Heart right ventricle (tissue), 16 donors: ENCODE results near the gene CETN1. TPM values are rescaled to one million over a fixed set of nuclear protein-coding genes. Genes with fewer than 3 reads are reported as not detected.

ENCODE experiments used
- ATAC-seq, 8 donors: fragments of 200-7000 bp; cut with Tn5 transposase; one replicate each; pipeline ENCODE4 v1.9.1; 2020; ENCODE audit warnings: mild to moderate bottlenecking in 8 of 8, moderate library complexity in 8 of 8, moderate number of reproducible peaks in 1 of 8
- DNase-seq, 2 donors: peaks; one replicate each; pipeline ENCODE4 v3.0.0-alpha.2; 2020
- H3K27ac ChIP-seq, 10 donors: fragments of 200-600 bp; sonication (generic) in 2 of 10; one replicate each; pipeline versions ENCODE4 v1.5.0 to v1.8.0; 2020 to 2022; ENCODE audit warnings: mild to moderate bottlenecking in 3 of 10
- H3K27me3 ChIP-seq, 7 donors: fragments of 200-600 bp; one replicate each; pipeline ENCODE4 v1.8.0; 2021 to 2022; ENCODE audit warnings: mild to moderate bottlenecking in 2 of 7
- H3K36me3 ChIP-seq, 9 donors: fragments of 200-600 bp; sonication (generic) in 1 of 9; one replicate each; pipeline versions ENCODE4 v1.5.0 to v1.8.0; 2020 to 2022; ENCODE audit warnings: mild to moderate bottlenecking in 2 of 9
- H3K4me1 ChIP-seq, 9 donors: fragments of 200-600 bp; sonication (generic) in 1 of 9; one replicate each; pipeline versions ENCODE4 v1.5.0 to v1.8.0; 2020 to 2022; ENCODE audit warnings: mild to moderate bottlenecking in 4 of 9
- H3K4me3 ChIP-seq, 10 donors: fragments of 200-600 bp; sonication (generic) in 2 of 10; one replicate each; pipeline versions ENCODE4 v1.5.0 to v1.8.0; 2020 to 2022; ENCODE audit warnings: mild to moderate bottlenecking in 7 of 10, moderate library complexity in 2 of 10
- H3K9me3 ChIP-seq, 11 donors: fragments of 200-600 bp in 10 of 11; sonication (generic) in 2 of 11; one replicate each; pipeline versions ENCODE4 v1.5.0 to v1.8.0; 2013 to 2022; ENCODE audit warnings: mild to moderate bottlenecking in 2 of 11, control low read depth in 1 of 11, moderate library complexity in 1 of 11
- CTCF ChIP-seq, 9 donors: fragments of 200-600 bp; sonication (generic) in 2 of 9; IDR thresholded peaks; one replicate each; pipeline versions ENCODE4 v1.5.0 to v1.8.0; 2021 to 2022; ENCODE audit warnings: antibody characterized with exemption in 9 of 9, mild to moderate bottlenecking in 5 of 9, moderate library complexity in 1 of 9
- WGBS, 2 donors: extraction: QIAGEN DNeasy Blood & Tissue Kit; methylation state at CpG; one replicate each; pipeline ENCODE4 v1.1.7; 2013; ENCODE audit warnings: inconsistent platforms in 1 of 2; 5-methylcytosine and 5-hydroxymethylcytosine counted together
- intact Hi-C, 10 donors: fragments of 100-400 bp; cut with DNase I; formaldehyde crosslinking; loops; one replicate each; pipeline versions ENCODE4 v1.11.1 to v1.14.2; 2022
- long read RNA-seq, 3 donors: library from polyadenylated mRNA; unstranded; transcript quantifications; one replicate each; pipeline ENCODE4 v2.0.0, GENCODE V29; 2020 to 2021
- polyA plus RNA-seq, 2 donors: library from polyadenylated mRNA; stranded (reverse); fragments of 200-250 nt; gene quantifications; one replicate each; pipeline ENCODE4 v1.2.3, GENCODE V29; 2013
- total RNA-seq, 10 donors: library from RNA; stranded (reverse); fragmentation: NEBNext Ultra II Directional in 3 of 10; extraction: Animal tissue kit (Norgen Biotek cat#: 25700) in 3 of 10; gene quantifications; one replicate each; pipeline versions ENCODE4 v1.2.1 to v1.2.4, GENCODE V29; 2021 to 2023
- donor health status: Arrhythmogenic right ventricular cardiomyopathy.
- donor health status: ischemic (EF 13 %, LVEDD 7.1; RV severe dilation, severe dysfunction).
- donor health status: healthy with polysubstance abuse.
- donor health status: DM: no; HTN: yes; CAD: no.
- donor health status: DM: no; HTN: no; CAD: no.
- donor health status: ischemic (EF 25% LVEDD 6.9; RV normal size, moderate dysfunction).
- donor health status: ischemic (EF 25% LVEDD 5.7; RV mildly dilated, moderate dysfunction).
- donor health status: healthy.
- donor health status: DM: yes; HTN: yes; CAD: no.
- donor health status: Ischemic cardiomyopathy.
- donor health status: ischemic (EF 35%, LVEDD 5.7; RV mildly dilated, moderate dysfunction).
- donor health status: nonischemic (EF 11% LVEDD 7.7; RV severe dilation, severe dysfunction).
- donor health status: DM: yes; HTN: yes; CAD: no.
- donor health status: PGD.
- donor health status: ischemic (EF 29% LVEDD 5.4; RV normal size, mild dysfunction).
- donor health status: nonischemic (EF 23%, LVEDD 6.1; RV moderate dilation, normal function).

Gene CETN1
- total RNA-seq (not detected), polyA plus RNA-seq (not detected)
- long read RNA-seq, donor 1: 0 reads
- long read RNA-seq, donor 2: 0 reads
- long read RNA-seq, donor 3: 0 reads

GRCh38 chr18:580154-580553, at the start of gene CETN1:
TSS of gene CETN1 (plus strand) at chr18:580380. CDS start at chr18:580409, 29 bp downstream.
- ATAC-seq (no peak), DNase-seq (no peak)
- Histone ChIP-seq H3K36me3 (no peaks in the 10 kb centered on the region), H3K4me3 (no peak within 1 kb of the TSS), H3K4me1 (no peaks in the 10 kb centered on the region), H3K9me3 (peaks cover 0 to 16% (median 0%) of the 10 kb centered on the region in 11 donors), H3K27me3 (peaks cover 0 to 12% (median 0%) of the 10 kb centered on the region in 7 donors), H3K27ac (no peak within 1 kb of the TSS)
- intact Hi-C loops: no loop called here
- TF ChIP-seq CTCF (IDR thresholded peaks at IDR 0.05): no peak
- 95 to 96% methylated on average over 38 of the region's 38 CpGs for WGBS, 2 donors

DNA sequence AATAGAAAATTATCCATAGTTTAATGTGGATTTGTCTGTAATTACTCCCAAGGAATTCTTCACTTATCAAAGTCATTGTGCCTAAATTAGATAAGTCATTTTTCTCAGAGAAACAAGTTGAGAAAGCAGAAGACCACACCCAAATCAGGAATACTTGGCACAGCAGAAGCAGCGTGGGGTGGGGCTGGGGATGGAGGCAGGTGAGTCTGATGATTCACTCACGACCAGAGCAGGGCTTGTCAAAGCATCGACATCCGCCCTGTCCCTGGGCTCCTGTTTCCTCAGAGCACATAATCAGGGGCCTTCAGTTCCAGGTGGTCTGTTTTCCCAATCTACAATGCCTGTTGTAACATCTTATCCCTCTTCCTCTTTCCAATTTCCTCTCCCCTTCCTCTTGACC, 48.2 kb upstream of the CETN1 start:
- intact Hi-C loops: no loop called here
- Histone ChIP-seq H3K9me3 (no peaks in the 10 kb centered on the region), H3K36me3 (no peaks in the 10 kb centered on the region), H3K27ac (no peak overlapping the region), H3K4me3 (no peak overlapping the region), H3K27me3 (peaks cover 0 to 10% (median 0%) of the 10 kb centered on the region in 7 donors), H3K4me1 (no peaks in the 10 kb centered on the region)
- no peak for TF ChIP-seq CTCF (IDR thresholded peaks at IDR 0.05)
- DNase-seq (no peak), ATAC-seq (no peak)
- WGBS, 2 donors: 56 to 79% methylated on average over 4 of the region's 4 CpGs

DNA sequence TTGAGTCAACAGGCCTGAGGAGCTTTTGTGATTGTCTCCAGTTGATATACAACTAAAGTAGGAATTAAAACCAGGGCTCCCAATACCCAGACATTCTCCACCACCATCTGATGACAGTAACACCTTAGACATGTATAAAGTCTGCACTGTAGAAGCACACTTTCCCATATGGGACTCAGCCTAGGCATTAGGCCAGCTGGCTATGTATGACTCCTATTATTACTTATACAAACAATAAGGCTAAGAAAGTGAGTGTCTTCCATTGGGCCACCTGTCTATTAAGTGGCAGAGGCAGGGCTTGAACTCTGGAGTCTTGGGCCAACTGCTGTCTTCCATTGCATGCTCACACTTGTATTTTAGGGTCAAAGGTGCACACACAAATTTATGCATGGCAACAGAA, 47.5 kb upstream of the CETN1 start:
- no peak for TF ChIP-seq CTCF (IDR thresholded peaks at IDR 0.05)
- H3K9me3 ChIP-seq: no peaks in the 10 kb centered on the region
- ATAC-seq: no peak
- no peaks in the 10 kb centered on the region for H3K4me1 ChIP-seq
- no peaks in the 10 kb centered on the region for H3K36me3 ChIP-seq
- DNase-seq: no peak
- peaks cover 0 to 10% (median 0%) of the 10 kb centered on the region in 7 donors for H3K27me3 ChIP-seq
- H3K27ac ChIP-seq: no peak overlapping the region
- intact Hi-C loops: no loop called here
- H3K4me3 ChIP-seq: no peak overlapping the region

- H3K9me3 ChIP-seq: no peaks in the 10 kb centered on the region
- DNase-seq (no peak), ATAC-seq (no peak)
- no peaks in the 10 kb centered on the region for H3K36me3 ChIP-seq
- TF ChIP-seq CTCF (IDR thresholded peaks at IDR 0.05): no peak
- H3K4me1 ChIP-seq: no peaks in the 10 kb centered on the region
- peaks cover 0 to 10% (median 0%) of the 10 kb centered on the region in 7 donors for H3K27me3 ChIP-seq
- intact Hi-C loops: no loop called here
- H3K27ac ChIP-seq: no peak overlapping the region
- H3K4me3 ChIP-seq: no peak overlapping the region
- 71 to 74% methylated on average over 6 of the region's 6 CpGs for WGBS, 2 donors
These were observed 46.1 kb upstream of the CETN1 start for GRCh38 chr18:533995-534601.
